Keratinocyte (primary cell): Measurements from ENCODE around the gene PRODH. TPM values are rescaled to one million over a fixed set of nuclear protein-coding genes. Genes with fewer than 3 reads are reported as not detected.
"Not testable (repeated sequence)": the region's sequence is repeated elsewhere in the genome, so short reads cannot be mapped to it uniquely, and the experiment has no call there.

Source experiments
- DNase-seq: peaks from one replicate; pipeline ENCODE4 v3.0.0-alpha.2; 2011; ENCODE audit warnings: low read depth, missing footprints, low spot score
- FAIRE-seq: peaks from 2 replicates; lab custom pipeline; 2011; peaks lifted over from hg19 to GRCh38; lab: Jason Lieb, UNC
- H2AFZ ChIP-seq: 2 replicates; pipeline ENCODE4 v1.6.0; 2012; ENCODE audit warnings: low read length, control low read depth, inconsistent platforms; ENCODE audit not compliant: control insufficient read depth
- H3K27ac ChIP-seq: 2 replicates; pipeline ENCODE4 v1.5.1; 2011; ENCODE audit warnings: low read length; ENCODE audit not compliant: control insufficient read depth, insufficient read depth
- H3K27me3 ChIP-seq: 3 replicates; pipeline ENCODE4 v1.6.0; 2011; ENCODE audit warnings: low read length; ENCODE audit not compliant: control insufficient read depth, insufficient read depth; ENCODE audit errors: extremely low read depth
- H3K36me3 ChIP-seq, 2 experiments: 2 replicates in 1 of 2; 3 replicates in 1 of 2; pipeline ENCODE4 v1.5.1; 2011; ENCODE audit warnings: low read length in 2 of 2, mild to moderate bottlenecking in 1 of 2; ENCODE audit not compliant: control insufficient read depth in 2 of 2, insufficient read depth in 2 of 2; ENCODE audit errors: extremely low read depth in 1 of 2
- H3K4me1 ChIP-seq: 3 replicates; pipeline ENCODE4 v1.5.1; 2011; ENCODE audit warnings: low read length; ENCODE audit not compliant: control insufficient read depth, insufficient read depth; ENCODE audit errors: extremely low read depth
- H3K4me2 ChIP-seq: 3 replicates; pipeline ENCODE4 v1.6.0; 2011; ENCODE audit warnings: low read depth, low read length; ENCODE audit not compliant: control insufficient read depth, insufficient read depth; ENCODE audit errors: extremely low read depth
- H3K4me3 ChIP-seq, 3 experiments: fragments of 200-600 bp in 1 of 3; sonication (generic) in 1 of 3; 2 replicates in 2 of 3; 3 replicates in 1 of 3; pipeline ENCODE4 v1.5.1; 2011 to 2016; ENCODE audit warnings: low read length in 3 of 3, mild to moderate bottlenecking in 3 of 3, control low read depth in 2 of 3, inconsistent platforms in 1 of 3, low read depth in 1 of 3, mixed read lengths in 1 of 3, mixed run types in 1 of 3, moderate library complexity in 1 of 3; ENCODE audit not compliant: control insufficient read depth in 2 of 3, insufficient read depth in 2 of 3; ENCODE audit errors: extremely low read depth in 1 of 3
- H3K79me2 ChIP-seq: 2 replicates; pipeline ENCODE4 v1.6.0; 2012; ENCODE audit warnings: low read length; ENCODE audit not compliant: control insufficient read depth, insufficient read depth
- H3K9ac ChIP-seq: 3 replicates; pipeline ENCODE4 v1.6.0; 2011; ENCODE audit warnings: low read length; ENCODE audit not compliant: control insufficient read depth, insufficient read depth; ENCODE audit errors: extremely low read depth
- H3K9me1 ChIP-seq: 3 replicates; pipeline ENCODE4 v1.6.0; 2011; ENCODE audit warnings: low read length; ENCODE audit not compliant: control insufficient read depth, insufficient read depth; ENCODE audit errors: extremely low read depth
- H3K9me3 ChIP-seq: 2 replicates; pipeline ENCODE4 v1.5.1; 2012; ENCODE audit warnings: low read depth, low read length; ENCODE audit not compliant: control insufficient read depth
- H4K20me1 ChIP-seq: 3 replicates; pipeline ENCODE4 v1.6.0; 2011; ENCODE audit warnings: low read length; ENCODE audit not compliant: control insufficient read depth, insufficient read depth; ENCODE audit errors: extremely low read depth
- CTCF ChIP-seq, 3 experiments: IDR thresholded peaks in 1 of 3; conservative IDR thresholded peaks in 1 of 3; optimal IDR thresholded peaks in 1 of 3; 2 replicates in 2 of 3; 3 replicates in 1 of 3; pipeline versions ENCODE3 to v1.5.1; 2011; ENCODE audit warnings: low read length in 3 of 3, mild to moderate bottlenecking in 3 of 3, moderate library complexity in 2 of 3, control low read depth in 1 of 3, inconsistent platforms in 1 of 3; ENCODE audit not compliant: insufficient read depth in 2 of 3; ENCODE audit errors: extremely low read depth in 1 of 3
- EZH2 ChIP-seq: IDR thresholded peaks from one replicate; pipeline ENCODE4 v1.6.1; 2012; ENCODE audit warnings: inconsistent platforms, mild to moderate bottlenecking, low read length, moderate library complexity
- dilution Hi-C: fragments of 300-500 bp; cut with MboI; formaldehyde crosslinking; loops from one replicate; pipeline ENCODE4 v1.7.0; 2020; ENCODE audit warnings: low sequenced_read_pairs; ENCODE audit not compliant: extremely low pct_ligation_motif_present
- polyA plus RNA-seq, 5 experiments: library from polyadenylated mRNA; depleted of rRNA in 3 of 5; stranded (reverse) in 3 of 5; stranded (forward) in 1 of 5; unstranded in 1 of 5; fragments of >200 nt; gene quantifications; 1 replicate in 1 of 5; 2 replicates in 3 of 5; 3 replicates in 1 of 5; pipeline versions ENCODE4 v1.2.1 to v1.2.3, GENCODE V29; 2011 to 2012; ENCODE audit warnings: missing spikeins in 2 of 5, low read depth in 1 of 5, low replicate concordance in 1 of 5

The PRODH gene
- polyA plus RNA-seq, 1 donor (not counting 4 experiments of a cell fraction or from before 2014, with no cell fraction given): 12.3 TPM

GRCh38 chr22:18950141-18950540 is 14.0 kb upstream of the PRODH start:
- Histone ChIP-seq H3K4me1 (peaks cover 3% of the 10 kb centered on the region), H2AFZ (no peak overlapping the region), H3K4me2 (no peak overlapping the region), H3K9ac (no peak overlapping the region), H3K27me3 (no peaks in the 10 kb centered on the region), H3K9me1 (no peaks in the 10 kb centered on the region), H4K20me1 (no peaks in the 10 kb centered on the region), H3K4me3 (no peak overlapping the region), H3K79me2 (no peaks in the 10 kb centered on the region), H3K27ac (no peak overlapping the region), H3K36me3 (no peaks in the 10 kb centered on the region), H3K9me3 (no peaks in the 10 kb centered on the region)
- DNase-seq (no peak), FAIRE-seq (no peak)
- dilution Hi-C loops: no loop called here
- TF ChIP-seq CTCF (optimal IDR thresholded peaks at IDR 0.05 in 1 of 3, IDR thresholded peaks at IDR 0.05 in 1 of 3, conservative IDR thresholded peaks at IDR 0.05 in 1 of 3; ENCODE audit: extremely low read depth in 1 of 3, insufficient read depth in 2 of 3, low read length in 3 of 3) (no peak), EZH2 (no peak)

GRCh38 chr22:18947905-18948304 is 11.8 kb upstream of the PRODH start:
- dilution Hi-C loops: no loop called here
- H4K20me1 ChIP-seq: no peaks in the 10 kb centered on the region
- peaks cover 3% of the 10 kb centered on the region for H3K4me1 ChIP-seq
- DNase-seq: no peak
- no peak overlapping the region for H3K4me2 ChIP-seq
- no peaks in the 10 kb centered on the region for H3K9me3 ChIP-seq
- H3K9me1 ChIP-seq: no peaks in the 10 kb centered on the region
- no peak overlapping the region for H3K27ac ChIP-seq
- H3K79me2 ChIP-seq: no peaks in the 10 kb centered on the region
- no peak overlapping the region for H2AFZ ChIP-seq
- H3K9ac ChIP-seq: no peak overlapping the region
- no peaks in the 10 kb centered on the region for H3K27me3 ChIP-seq
- no peaks in the 10 kb centered on the region for H3K36me3 ChIP-seq
- no peak for TF ChIP-seq EZH2
- TF ChIP-seq CTCF (optimal IDR thresholded peaks at IDR 0.05 in 1 of 3, IDR thresholded peaks at IDR 0.05 in 1 of 3, conservative IDR thresholded peaks at IDR 0.05 in 1 of 3; ENCODE audit: extremely low read depth in 1 of 3, insufficient read depth in 2 of 3, low read length in 3 of 3): no peak
- no peak for FAIRE-seq
- H3K4me3 ChIP-seq: no peak overlapping the region

- H4K20me1 ChIP-seq, H3K27ac ChIP-seq, dilution Hi-C loops, H3K4me2 ChIP-seq, H3K4me1 ChIP-seq, H3K79me2 ChIP-seq, H3K36me3 ChIP-seq, H3K4me3 ChIP-seq, H2AFZ ChIP-seq, H3K9me1 ChIP-seq, H3K9ac ChIP-seq, H3K9me3 ChIP-seq, H3K27me3 ChIP-seq, FAIRE-seq, DNase-seq: not testable (repeated sequence)
Measured at GRCh38 chr22:18947105-18947504, 11.0 kb upstream of the PRODH start.

- H3K27me3 ChIP-seq, H3K4me2 ChIP-seq, H3K27ac ChIP-seq, H4K20me1 ChIP-seq, H3K4me3 ChIP-seq, H3K9me3 ChIP-seq, H3K9ac ChIP-seq, dilution Hi-C loops, H3K4me1 ChIP-seq, H3K36me3 ChIP-seq, H3K9me1 ChIP-seq, DNase-seq, H3K79me2 ChIP-seq, H2AFZ ChIP-seq, FAIRE-seq: not testable (repeated sequence)
Measured at GRCh38 chr22:18938691-18939090, 2.6 kb upstream of the PRODH start.
